Liver (tissue), 9 donors: ENCODE measurements around the gene ZBTB7A. TPM values are rescaled to one million over a fixed set of nuclear protein-coding genes. Genes with fewer than 3 reads are reported as not detected.
"Not testable (repeated sequence)": the region's sequence is repeated elsewhere in the genome, so short reads cannot be mapped to it uniquely, and the experiment has no call there.

Source experiments
- DNase-seq: peaks from one replicate; pipeline ENCODE4 v3.0.0-alpha.2; 2017; ENCODE audit warnings: low spot score
- H3K27ac ChIP-seq, 2 donors: one replicate each; pipeline ENCODE4 v1.7.0; 2013; ENCODE audit warnings: inconsistent platforms in 2 of 2, low read length in 2 of 2, control low read depth in 1 of 2, low read depth in 1 of 2, mild to moderate bottlenecking in 1 of 2
- H3K27me3 ChIP-seq, 4 donors: one replicate each; pipeline versions ENCODE4 v1.6.1 to v1.7.0; 2013; ENCODE audit warnings: low read length in 3 of 4, inconsistent platforms in 1 of 4, mild to moderate bottlenecking in 1 of 4, moderate library complexity in 1 of 4; ENCODE audit not compliant: control insufficient read depth in 4 of 4, insufficient read depth in 4 of 4
- H3K36me3 ChIP-seq, 4 donors: one replicate each; pipeline versions ENCODE4 v1.6.1 to v1.7.0; 2013; ENCODE audit warnings: low read length in 3 of 4, mild to moderate bottlenecking in 3 of 4, low read depth in 1 of 4, moderate library complexity in 1 of 4; ENCODE audit not compliant: control insufficient read depth in 4 of 4, insufficient read depth in 3 of 4
- H3K4me1 ChIP-seq, 4 donors: one replicate each; pipeline versions ENCODE4 v1.6.1 to v1.7.0; 2013; ENCODE audit warnings: low read length in 3 of 4, mild to moderate bottlenecking in 3 of 4, moderate library complexity in 1 of 4; ENCODE audit not compliant: control insufficient read depth in 4 of 4, insufficient read depth in 4 of 4
- H3K4me3 ChIP-seq, 3 donors: one replicate each; pipeline versions ENCODE4 v1.6.1 to v1.7.0; 2013; ENCODE audit warnings: low read length in 3 of 3, control low read depth in 1 of 3, low read depth in 1 of 3, mild to moderate bottlenecking in 1 of 3
- H3K9ac ChIP-seq, 2 donors: one replicate each; pipeline ENCODE4 v1.7.0; 2013; ENCODE audit warnings: low read length in 2 of 2, mild to moderate bottlenecking in 2 of 2, moderate library complexity in 2 of 2, control low read depth in 1 of 2, low read depth in 1 of 2
- H3K9me3 ChIP-seq, 4 donors: one replicate each; pipeline versions ENCODE4 v1.6.1 to v1.7.0; 2013; ENCODE audit warnings: low read length in 3 of 4; ENCODE audit not compliant: control insufficient read depth in 4 of 4
- ATF3 ChIP-seq: IDR thresholded peaks from 2 replicates; pipeline ENCODE4 v1.6.1; 2016; ENCODE audit warnings: antibody characterized with exemption
- CTCF ChIP-seq: fragments of 150-350 bp; IDR thresholded peaks from 2 replicates; pipeline ENCODE4 v1.5.1; 2017; ENCODE audit warnings: improper control_type of control experiment, low read depth, low read length; ENCODE audit not compliant: missing input control
- EGR1 ChIP-seq, 2 donors: IDR thresholded peaks; 2 replicates each; pipeline ENCODE4 v1.6.1; 2016 to 2018; ENCODE audit warnings: antibody characterized with exemption in 2 of 2, low read depth in 2 of 2
- FOXA1 ChIP-seq: IDR thresholded peaks from 2 replicates; pipeline ENCODE4 v1.6.1; 2016; ENCODE audit warnings: antibody characterized with exemption
- FOXA2 ChIP-seq: IDR thresholded peaks from 2 replicates; pipeline ENCODE4 v1.6.1; 2016; ENCODE audit warnings: antibody characterized with exemption
- GABPA ChIP-seq, 2 donors: IDR thresholded peaks in 1 of 2; conservative IDR thresholded peaks in 1 of 2; 2 replicates each; pipeline ENCODE4 v1.6.1; 2016; ENCODE audit warnings: antibody characterized with exemption in 2 of 2, mild to moderate bottlenecking in 1 of 2, moderate library complexity in 1 of 2
- HNF4A ChIP-seq, 2 donors: conservative IDR thresholded peaks; 2 replicates each; pipeline ENCODE4 v1.6.1; 2016; ENCODE audit warnings: antibody characterized with exemption in 2 of 2, mild to moderate bottlenecking in 2 of 2
- HNF4G ChIP-seq: IDR thresholded peaks from 2 replicates; pipeline ENCODE4 v1.6.1; 2016; ENCODE audit warnings: antibody characterized with exemption
- JUND ChIP-seq, 2 donors: IDR thresholded peaks; 2 replicates each; pipeline ENCODE4 v1.6.1; 2016; ENCODE audit warnings: antibody characterized with exemption in 2 of 2
- MAX ChIP-seq: IDR thresholded peaks from 2 replicates; pipeline ENCODE4 v1.6.1; 2016; ENCODE audit warnings: antibody characterized with exemption
- NR2F2 ChIP-seq: IDR thresholded peaks from 2 replicates; pipeline ENCODE4 v1.6.1; 2016; ENCODE audit warnings: antibody characterized with exemption
- RAD21 ChIP-seq, 2 donors: IDR thresholded peaks; 2 replicates each; pipeline ENCODE4 v1.6.1; 2016; ENCODE audit warnings: antibody characterized with exemption in 2 of 2, mild to moderate bottlenecking in 2 of 2
- RXRA ChIP-seq, 2 donors: IDR thresholded peaks; 2 replicates each; pipeline ENCODE4 v1.6.1; 2017 to 2018; ENCODE audit warnings: antibody characterized with exemption in 2 of 2, mild to moderate bottlenecking in 1 of 2
- SP1 ChIP-seq: IDR thresholded peaks from 2 replicates; pipeline ENCODE4 v1.6.1; 2018; ENCODE audit warnings: antibody characterized with exemption, mild to moderate bottlenecking
- TAF1 ChIP-seq: conservative IDR thresholded peaks from 2 replicates; pipeline ENCODE4 v1.6.1; 2016; ENCODE audit warnings: antibody characterized with exemption, mild to moderate bottlenecking
- YY1 ChIP-seq: IDR thresholded peaks from 2 replicates; pipeline ENCODE4 v1.6.1; 2016; ENCODE audit warnings: antibody characterized with exemption, mild to moderate bottlenecking
- WGBS: extraction: QIAGEN DNeasy Blood & Tissue Kit; methylation state at CpG from one replicate; pipeline ENCODE4 v1.1.7; 2013; 5-methylcytosine and 5-hydroxymethylcytosine counted together
- polyA plus RNA-seq, 2 donors: library from polyadenylated mRNA; stranded (reverse) in 1 of 2; unstranded in 1 of 2; fragments of 200-250 nt in 1 of 2; fragments of >200 nt in 1 of 2; fragmentation: Nextera tagmentation in 1 of 2; extraction: Ambion mirVana in 1 of 2; gene quantifications; one replicate each; pipeline versions ENCODE4 v1.2.1 to v1.2.3, GENCODE V29; 2013 to 2015
- total RNA-seq, 2 donors: library from RNA; depleted of rRNA; stranded (reverse); fragments of >200 nt; gene quantifications; one replicate each; pipeline ENCODE4 v1.2.3, GENCODE V29; 2014
- TF ChIP-seq, protein P1 (sequence below): IDR thresholded peaks from 2 replicates; pipeline ENCODE4 v1.6.1; 2016; ENCODE audit warnings: antibody characterized with exemption
- TF ChIP-seq, protein P2 (sequence below): IDR thresholded peaks from 2 replicates; pipeline ENCODE4 v1.6.1; 2016; ENCODE audit warnings: antibody characterized with exemption, mild to moderate bottlenecking
- donor health status: healthy.
- donor health status: healthy.
- donor health status: healthy.
- donor health status: healthy.
- donor health status: healthy.

The ZBTB7A gene
- total and polyA plus RNA-seq, 4 donors: 2.9 to 28.9 (median 17.6) TPM

- H3K4me3 ChIP-seq: no peak overlapping the region
- DNase-seq: no peak
Measured at GRCh38 chr19:4012975-4013634, 53.6 kb downstream of the ZBTB7A start.

DNA sequence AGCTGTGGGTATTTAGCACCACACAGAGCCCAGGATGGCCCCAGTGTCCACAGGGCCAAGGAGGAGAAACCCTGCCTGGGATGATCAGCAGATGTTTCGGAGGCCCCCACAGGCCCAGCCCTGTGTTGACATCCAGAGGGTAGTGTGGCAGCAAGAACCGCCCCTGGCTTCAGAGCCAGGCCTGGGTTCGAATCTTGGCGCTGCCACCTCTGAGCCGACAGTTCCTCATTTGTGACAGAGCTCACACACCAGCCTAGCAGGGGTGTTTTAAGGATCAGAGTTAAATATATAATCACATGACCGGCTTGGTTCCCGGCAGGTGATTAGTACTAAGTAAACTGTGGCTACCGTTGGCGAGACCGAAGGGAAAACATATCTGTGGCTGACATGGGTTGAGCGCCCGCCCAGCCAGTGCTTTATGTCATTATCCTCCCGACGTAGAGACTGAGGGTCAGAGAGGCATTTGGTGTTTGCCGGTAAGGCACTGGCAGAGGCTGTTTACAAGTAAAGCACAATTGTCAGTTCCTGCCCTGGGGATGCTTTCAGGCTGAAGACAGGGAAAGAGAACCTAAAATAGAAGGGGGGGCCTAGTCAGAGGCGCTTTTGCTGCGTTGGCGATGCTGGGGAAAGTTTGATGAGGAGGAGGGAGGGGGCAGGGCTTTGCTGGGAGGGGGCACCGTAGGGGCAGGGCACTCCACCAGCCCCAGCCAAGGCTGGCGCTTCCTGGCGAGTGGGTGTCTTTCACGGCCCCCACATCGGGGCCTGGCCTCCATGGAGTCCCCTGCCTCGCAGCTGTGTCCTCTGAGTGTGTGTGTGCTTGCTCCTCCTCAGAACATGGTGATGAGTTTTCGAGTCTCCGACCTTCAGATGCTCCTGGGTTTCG is 54.4 kb downstream of the ZBTB7A start:
- no peak for DNase-seq
- WGBS: 60% methylated on average over 27 of the region's 27 CpGs
- H3K4me1 ChIP-seq: peaks cover 26 to 80% (median 52%) of the 10 kb centered on the region in 4 donors
- no peaks in the 10 kb centered on the region for H3K27me3 ChIP-seq
- no peak overlapping the region for H3K4me3 ChIP-seq
- H3K9me3 ChIP-seq: no peaks in the 10 kb centered on the region
- TF ChIP-seq YY1 (peak; percentile 73), TAF1 (no peak), GABPA (IDR thresholded peaks at IDR 0.05 in 1 of 2, conservative IDR thresholded peaks at IDR 0.05 in 1 of 2) (peak in 1 of 2 donors; percentile 30), FOXA2 (peak; percentile 92), SP1 (peak; percentile 67), EGR1 (IDR thresholded peaks at IDR 0.05; ENCODE audit: low read depth in 2 of 2) (no peak), HNF4G (no peak), RXRA (IDR thresholded peaks at IDR 0.05) (peak; percentile 77 to 91), NR2F2 (no peak), RAD21 (IDR thresholded peaks at IDR 0.05) (peak; percentile 24 to 37), HNF4A (conservative IDR thresholded peaks at IDR 0.05) (peak; percentile 21 to 65), CTCF (no peak), JUND (IDR thresholded peaks at IDR 0.05) (peak in 1 of 2 donors; percentile 43), MAX (no peak), FOXA1 (peak; percentile 84), ATF3 (no peak)
- TF ChIP-seq, protein P1, sequence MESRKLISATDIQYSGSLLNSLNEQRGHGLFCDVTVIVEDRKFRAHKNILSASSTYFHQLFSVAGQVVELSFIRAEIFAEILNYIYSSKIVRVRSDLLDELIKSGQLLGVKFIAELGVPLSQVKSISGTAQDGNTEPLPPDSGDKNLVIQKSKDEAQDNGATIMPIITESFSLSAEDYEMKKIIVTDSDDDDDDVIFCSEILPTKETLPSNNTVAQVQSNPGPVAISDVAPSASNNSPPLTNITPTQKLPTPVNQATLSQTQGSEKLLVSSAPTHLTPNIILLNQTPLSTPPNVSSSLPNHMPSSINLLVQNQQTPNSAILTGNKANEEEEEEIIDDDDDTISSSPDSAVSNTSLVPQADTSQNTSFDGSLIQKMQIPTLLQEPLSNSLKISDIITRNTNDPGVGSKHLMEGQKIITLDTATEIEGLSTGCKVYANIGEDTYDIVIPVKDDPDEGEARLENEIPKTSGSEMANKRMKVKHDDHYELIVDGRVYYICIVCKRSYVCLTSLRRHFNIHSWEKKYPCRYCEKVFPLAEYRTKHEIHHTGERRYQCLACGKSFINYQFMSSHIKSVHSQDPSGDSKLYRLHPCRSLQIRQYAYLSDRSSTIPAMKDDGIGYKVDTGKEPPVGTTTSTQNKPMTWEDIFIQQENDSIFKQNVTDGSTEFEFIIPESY: no peak
- TF ChIP-seq, protein P2, sequence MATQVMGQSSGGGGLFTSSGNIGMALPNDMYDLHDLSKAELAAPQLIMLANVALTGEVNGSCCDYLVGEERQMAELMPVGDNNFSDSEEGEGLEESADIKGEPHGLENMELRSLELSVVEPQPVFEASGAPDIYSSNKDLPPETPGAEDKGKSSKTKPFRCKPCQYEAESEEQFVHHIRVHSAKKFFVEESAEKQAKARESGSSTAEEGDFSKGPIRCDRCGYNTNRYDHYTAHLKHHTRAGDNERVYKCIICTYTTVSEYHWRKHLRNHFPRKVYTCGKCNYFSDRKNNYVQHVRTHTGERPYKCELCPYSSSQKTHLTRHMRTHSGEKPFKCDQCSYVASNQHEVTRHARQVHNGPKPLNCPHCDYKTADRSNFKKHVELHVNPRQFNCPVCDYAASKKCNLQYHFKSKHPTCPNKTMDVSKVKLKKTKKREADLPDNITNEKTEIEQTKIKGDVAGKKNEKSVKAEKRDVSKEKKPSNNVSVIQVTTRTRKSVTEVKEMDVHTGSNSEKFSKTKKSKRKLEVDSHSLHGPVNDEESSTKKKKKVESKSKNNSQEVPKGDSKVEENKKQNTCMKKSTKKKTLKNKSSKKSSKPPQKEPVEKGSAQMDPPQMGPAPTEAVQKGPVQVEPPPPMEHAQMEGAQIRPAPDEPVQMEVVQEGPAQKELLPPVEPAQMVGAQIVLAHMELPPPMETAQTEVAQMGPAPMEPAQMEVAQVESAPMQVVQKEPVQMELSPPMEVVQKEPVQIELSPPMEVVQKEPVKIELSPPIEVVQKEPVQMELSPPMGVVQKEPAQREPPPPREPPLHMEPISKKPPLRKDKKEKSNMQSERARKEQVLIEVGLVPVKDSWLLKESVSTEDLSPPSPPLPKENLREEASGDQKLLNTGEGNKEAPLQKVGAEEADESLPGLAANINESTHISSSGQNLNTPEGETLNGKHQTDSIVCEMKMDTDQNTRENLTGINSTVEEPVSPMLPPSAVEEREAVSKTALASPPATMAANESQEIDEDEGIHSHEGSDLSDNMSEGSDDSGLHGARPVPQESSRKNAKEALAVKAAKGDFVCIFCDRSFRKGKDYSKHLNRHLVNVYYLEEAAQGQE: peak; percentile 35
- H3K9ac ChIP-seq: peak overlapping the region in 1 of 2 donors; percentile 12
- H3K27ac ChIP-seq: peak overlapping the region; percentile 75 to 78
- peaks cover 0 to 17% (median 9%) of the 10 kb centered on the region in 4 donors for H3K36me3 ChIP-seq

More at GRCh38 chr19:4012975-4013634, 53.6 kb downstream of the ZBTB7A start:
- no peak overlapping the region for H3K9ac ChIP-seq
- peak overlapping the region; percentile 75 to 78 for H3K27ac ChIP-seq
- 97% methylated on average over 33 of the region's 33 CpGs for WGBS
- H3K36me3 ChIP-seq: peaks cover 0 to 19% (median 9%) of the 10 kb centered on the region in 4 donors
- H3K4me1 ChIP-seq: peaks cover 26 to 78% (median 51%) of the 10 kb centered on the region in 4 donors
- no peaks in the 10 kb centered on the region for H3K27me3 ChIP-seq
- TF ChIP-seq TAF1: no peak
- H3K9me3 ChIP-seq: no peaks in the 10 kb centered on the region

DNA sequence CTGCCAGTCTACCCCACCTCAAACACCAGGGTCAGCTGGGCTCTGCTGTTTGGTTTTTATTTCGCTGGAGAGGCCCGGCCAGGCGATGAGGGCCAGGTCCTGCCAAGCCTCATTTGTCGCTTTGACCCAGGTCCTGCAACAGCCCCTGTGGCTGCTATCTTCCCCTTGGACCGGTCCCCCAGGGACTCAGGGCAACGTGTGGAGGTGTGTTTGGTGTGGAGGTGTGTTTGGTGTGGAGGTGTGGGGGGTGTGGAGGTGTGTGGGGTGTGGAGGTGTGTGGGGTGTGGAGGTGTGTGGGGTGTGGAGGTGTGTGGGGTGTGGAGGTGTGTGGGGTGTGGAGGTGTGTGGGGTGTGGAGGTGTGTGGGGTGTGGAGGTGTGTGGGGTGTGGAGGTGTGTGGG is 55.3 kb downstream of the ZBTB7A start:
- H3K9ac ChIP-seq, H3K27me3 ChIP-seq, H3K9me3 ChIP-seq, H3K4me3 ChIP-seq, DNase-seq: not testable (repeated sequence)
- H3K4me1 ChIP-seq: peaks cover 26 to 84% (median 58%) of the 10 kb centered on the region in 4 donors
- 57% methylated on average over 6 of the region's 6 CpGs for WGBS
- H3K36me3 ChIP-seq: peaks cover 0 to 15% (median 9%) of the 10 kb centered on the region in 4 donors
- peak overlapping the region in 1 of 2 donors; percentile 53 for H3K27ac ChIP-seq
